GM12873 (cell line): ENCODE measurements around the gene DBR1.

Experiments used
- TF ChIP-seq, protein P1 (sequence below): IDR thresholded peaks from 2 replicates; pipeline ENCODE4 v1.5.1; 2012; ENCODE audit warnings: low read depth, mild to moderate bottlenecking, moderate library complexity, low read length, control low read depth; ENCODE audit not compliant: insufficient read depth; ENCODE audit errors: missing control alignments

DBR1 gene

DNA sequence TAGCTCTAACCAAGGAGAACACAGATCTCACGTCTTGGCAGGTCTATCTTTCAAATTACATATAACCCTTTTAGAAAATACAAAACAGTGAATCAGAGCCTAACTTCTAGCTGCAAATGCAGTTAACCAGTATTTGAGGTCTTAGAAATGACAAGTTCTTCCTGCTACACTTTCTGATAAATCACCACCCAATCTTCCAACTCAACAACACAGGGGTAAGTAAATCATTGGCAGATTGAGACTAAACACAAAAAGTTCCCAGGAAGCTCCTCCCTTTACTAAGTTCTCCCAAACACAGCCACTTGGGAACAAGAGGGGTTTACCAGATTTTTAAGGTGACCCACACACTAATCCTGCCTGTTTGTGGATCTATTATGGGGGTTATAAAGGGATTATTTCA lies 42.5 kb downstream of the DBR1 start, which contains the start of gene A4GNT:
A4GNT (minus strand) TSS at position 152 of the 400 bp plus-strand sequence. CDS start 1,134 bp downstream, outside the sequence.
- TF ChIP-seq, protein P1, sequence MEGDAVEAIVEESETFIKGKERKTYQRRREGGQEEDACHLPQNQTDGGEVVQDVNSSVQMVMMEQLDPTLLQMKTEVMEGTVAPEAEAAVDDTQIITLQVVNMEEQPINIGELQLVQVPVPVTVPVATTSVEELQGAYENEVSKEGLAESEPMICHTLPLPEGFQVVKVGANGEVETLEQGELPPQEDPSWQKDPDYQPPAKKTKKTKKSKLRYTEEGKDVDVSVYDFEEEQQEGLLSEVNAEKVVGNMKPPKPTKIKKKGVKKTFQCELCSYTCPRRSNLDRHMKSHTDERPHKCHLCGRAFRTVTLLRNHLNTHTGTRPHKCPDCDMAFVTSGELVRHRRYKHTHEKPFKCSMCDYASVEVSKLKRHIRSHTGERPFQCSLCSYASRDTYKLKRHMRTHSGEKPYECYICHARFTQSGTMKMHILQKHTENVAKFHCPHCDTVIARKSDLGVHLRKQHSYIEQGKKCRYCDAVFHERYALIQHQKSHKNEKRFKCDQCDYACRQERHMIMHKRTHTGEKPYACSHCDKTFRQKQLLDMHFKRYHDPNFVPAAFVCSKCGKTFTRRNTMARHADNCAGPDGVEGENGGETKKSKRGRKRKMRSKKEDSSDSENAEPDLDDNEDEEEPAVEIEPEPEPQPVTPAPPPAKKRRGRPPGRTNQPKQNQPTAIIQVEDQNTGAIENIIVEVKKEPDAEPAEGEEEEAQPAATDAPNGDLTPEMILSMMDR, result no peak

DNA sequence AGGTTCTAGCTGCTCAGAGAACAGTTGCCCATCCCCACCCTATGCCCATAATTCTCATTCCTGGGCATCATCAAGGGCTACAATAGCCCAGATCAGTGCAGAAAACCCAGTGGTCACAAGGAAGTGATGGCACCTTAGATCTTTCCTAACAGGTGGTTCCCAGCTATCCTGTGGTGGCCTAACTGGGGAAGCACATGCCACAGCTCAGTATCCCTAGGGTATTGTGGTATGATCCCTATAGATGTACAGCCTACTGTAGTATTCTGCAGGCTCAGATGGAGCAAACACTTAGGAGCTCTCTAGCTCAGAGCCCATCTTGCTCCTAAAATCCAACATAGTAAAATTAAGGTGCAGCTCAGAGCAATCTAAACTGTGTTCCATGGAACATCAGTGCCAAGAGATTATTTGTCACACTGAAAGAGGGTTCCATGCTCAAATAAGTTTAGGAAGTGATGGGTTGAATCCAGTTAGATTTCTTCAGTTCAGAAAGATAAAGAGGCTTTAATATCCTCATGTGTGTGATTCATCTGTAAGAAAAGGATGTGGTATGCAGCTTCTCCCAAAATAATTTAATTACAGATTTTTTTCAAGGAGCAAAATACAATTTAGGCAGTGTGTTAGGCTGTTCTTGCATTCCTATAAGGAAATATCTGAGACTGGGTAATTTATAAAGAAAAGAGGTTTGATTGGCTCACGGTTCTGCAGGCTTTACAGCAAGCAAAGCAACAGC lies 46.9 kb downstream of the DBR1 start:
- TF ChIP-seq, protein P1, result no peak

DNA sequence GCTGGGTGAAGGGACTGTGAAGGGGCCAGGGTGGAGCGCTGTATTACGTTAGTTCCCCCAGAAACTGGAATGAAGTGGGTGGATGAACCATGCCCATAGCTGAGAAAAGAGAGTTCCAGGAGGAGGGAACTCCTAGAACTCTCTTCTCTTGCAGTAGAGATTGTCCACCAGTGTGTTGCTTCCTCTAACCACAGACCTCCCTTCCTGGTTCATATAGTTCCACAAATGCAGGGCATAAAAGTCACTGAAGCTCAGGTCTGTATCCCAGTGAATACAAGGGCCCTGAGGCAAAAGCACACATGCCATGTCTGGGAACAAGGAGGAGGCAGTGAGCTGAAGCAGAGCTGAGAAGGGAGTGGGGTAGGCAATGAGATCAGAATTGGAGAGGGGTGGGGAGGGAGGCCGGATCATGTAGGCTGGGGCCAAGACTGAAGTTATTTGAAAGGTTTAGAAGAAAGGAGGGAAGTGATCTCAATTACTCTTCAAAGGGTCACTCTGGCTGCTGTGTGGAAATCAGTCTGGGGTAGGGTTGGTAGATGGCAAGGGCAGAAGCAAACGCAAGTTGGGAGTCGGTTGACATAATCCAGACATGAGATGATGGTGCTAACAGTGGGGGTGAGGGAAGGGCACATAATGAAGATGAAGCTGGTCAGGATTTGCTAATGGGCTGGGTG lies 49.0 kb downstream of the DBR1 start:
- TF ChIP-seq, protein P1, result no peak

DNA sequence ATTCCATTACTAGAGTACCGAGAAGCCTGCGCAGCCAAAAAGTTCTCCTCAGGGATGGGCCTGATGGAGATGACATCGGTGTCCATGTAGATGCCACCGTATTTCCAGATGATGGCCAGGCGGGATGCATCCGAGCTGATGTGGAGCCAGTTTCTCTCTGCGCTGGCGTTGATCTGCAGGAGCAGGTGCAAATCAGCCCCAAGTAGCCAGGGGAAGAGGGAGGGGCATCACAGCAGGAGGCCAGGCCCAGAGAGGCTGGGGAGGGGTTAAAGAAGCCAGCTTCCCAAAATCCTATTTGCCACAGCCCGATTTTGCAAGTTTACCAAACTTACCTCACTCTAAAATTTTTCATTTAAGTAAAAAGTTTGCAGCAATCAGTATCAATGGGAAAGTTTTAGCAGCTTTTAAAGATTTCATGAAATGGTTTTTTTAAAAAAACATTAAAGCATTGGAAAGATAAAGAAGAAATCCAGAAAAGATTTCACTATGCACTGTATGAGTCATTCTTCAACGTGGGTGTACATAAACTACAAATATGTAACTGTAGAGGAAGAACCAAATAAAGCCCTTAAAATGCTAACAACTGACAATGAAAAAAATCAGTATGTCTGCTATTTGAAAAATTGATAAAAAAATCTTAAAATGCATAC lies 49.9 kb downstream of the DBR1 start:
- TF ChIP-seq, protein P1, result no peak

DNA sequence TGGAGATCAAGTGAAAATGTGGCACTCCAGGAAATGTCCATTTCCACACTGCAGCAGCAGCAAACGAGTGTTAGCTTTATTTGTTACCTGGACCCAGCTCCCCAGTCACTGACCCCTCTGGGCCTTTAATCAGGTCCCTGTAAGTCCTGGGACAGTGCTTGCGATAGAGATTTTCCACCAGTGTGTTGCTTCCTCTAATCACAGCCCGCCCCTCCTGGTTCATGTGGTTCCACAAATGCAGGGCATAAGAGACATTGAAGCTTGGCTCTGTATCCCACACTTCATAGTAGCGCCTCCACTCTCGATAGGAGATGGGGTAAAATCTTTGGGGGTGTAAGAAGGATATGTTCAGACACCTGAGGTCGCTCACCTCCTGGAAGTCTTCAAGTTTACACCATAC lies 50.5 kb downstream of the DBR1 start:
- TF ChIP-seq, protein P1, result no peak

DNA sequence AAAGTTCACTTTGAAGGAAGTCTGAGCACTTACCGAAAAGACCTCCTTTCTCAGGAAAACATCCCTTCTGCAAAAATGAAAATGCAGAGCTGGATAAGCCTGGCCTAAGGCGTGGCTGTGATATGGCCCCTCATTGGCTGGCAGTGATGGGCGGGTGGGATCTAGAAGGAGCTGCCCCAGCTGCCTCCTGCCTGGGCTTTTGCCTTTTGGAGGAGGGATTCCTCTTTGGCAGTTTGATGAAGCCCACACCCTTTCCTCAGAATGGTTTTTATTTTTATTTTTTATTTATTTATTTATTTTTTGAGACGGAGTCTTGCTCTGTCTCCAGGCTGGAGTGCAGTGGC lies 55.3 kb downstream of the DBR1 start:
- TF ChIP-seq, protein P1, result no peak
